Measurements from ENCODE around the gene NBAS. TPM values are rescaled to one million over a fixed set of nuclear protein-coding genes. Genes with fewer than 3 reads are reported as not detected.

NBAS gene
- total and polyA plus RNA-seq, 2 of the 13 experiments (the other 11 are each of a cell fraction or from before 2014, with no cell fraction given): 33.6 to 58.7 TPM

GRCh38 chr2:15561574-15562344, 625 bp upstream of the NBAS start (continued):
- TF ChIP-seq SNAPC4 (CRISPR knock-in tag; IDR thresholded peaks at IDR 0.05): no peak
- no peak for TF ChIP-seq AFF4 (CRISPR knock-in tag; IDR thresholded peaks at IDR 0.05)
- TF ChIP-seq ZNF547 (CRISPR knock-in tag; IDR thresholded peaks at IDR 0.05): no peak
- TF ChIP-seq ZNF101 (CRISPR knock-in tag; IDR thresholded peaks at IDR 0.05; ENCODE audit: borderline replicate concordance, low read depth): no peak
- no peak for TF ChIP-seq DR1 (CRISPR knock-in tag; IDR thresholded peaks at IDR 0.05)
- TF ChIP-seq HNRNPUL1 (IDR thresholded peaks at IDR 0.05; ENCODE audit: low read depth, low read length): no peak
- TF ChIP-seq LCORL (IDR thresholded peaks at IDR 0.05): no peak
- TF ChIP-seq LCORL (CRISPR knock-in tag; IDR thresholded peaks at IDR 0.05): peak; percentile 17; the same call in 1 of the 2 replicates
- no peak for TF ChIP-seq CENPX (CRISPR knock-in tag; IDR thresholded peaks at IDR 0.05)
- TF ChIP-seq ZNF331 (CRISPR knock-in tag; IDR thresholded peaks at IDR 0.05): no peak
- TF ChIP-seq ZSCAN22 (CRISPR knock-in tag; IDR thresholded peaks at IDR 0.05): no peak
- no peak for TF ChIP-seq ZKSCAN1 (IDR thresholded peaks at IDR 0.05; ENCODE audit: low read length)
- 0 out of 2 replicates have a peak, but pooled peaks have one; percentile 27 for TF ChIP-seq ZFP82 (CRISPR knock-in tag; IDR thresholded peaks at IDR 0.05; ENCODE audit: borderline replicate concordance)
- TF ChIP-seq ZSCAN25 (CRISPR knock-in tag; IDR thresholded peaks at IDR 0.05): 0 out of 2 replicates have a peak, but pooled peaks have one; percentile 4
- 0 out of 2 replicates have a peak, but pooled peaks have one; percentile 29 for TF ChIP-seq ZNF589 (CRISPR knock-in tag; conservative IDR thresholded peaks at IDR 0.05)
- TF ChIP-seq, protein P1, sequence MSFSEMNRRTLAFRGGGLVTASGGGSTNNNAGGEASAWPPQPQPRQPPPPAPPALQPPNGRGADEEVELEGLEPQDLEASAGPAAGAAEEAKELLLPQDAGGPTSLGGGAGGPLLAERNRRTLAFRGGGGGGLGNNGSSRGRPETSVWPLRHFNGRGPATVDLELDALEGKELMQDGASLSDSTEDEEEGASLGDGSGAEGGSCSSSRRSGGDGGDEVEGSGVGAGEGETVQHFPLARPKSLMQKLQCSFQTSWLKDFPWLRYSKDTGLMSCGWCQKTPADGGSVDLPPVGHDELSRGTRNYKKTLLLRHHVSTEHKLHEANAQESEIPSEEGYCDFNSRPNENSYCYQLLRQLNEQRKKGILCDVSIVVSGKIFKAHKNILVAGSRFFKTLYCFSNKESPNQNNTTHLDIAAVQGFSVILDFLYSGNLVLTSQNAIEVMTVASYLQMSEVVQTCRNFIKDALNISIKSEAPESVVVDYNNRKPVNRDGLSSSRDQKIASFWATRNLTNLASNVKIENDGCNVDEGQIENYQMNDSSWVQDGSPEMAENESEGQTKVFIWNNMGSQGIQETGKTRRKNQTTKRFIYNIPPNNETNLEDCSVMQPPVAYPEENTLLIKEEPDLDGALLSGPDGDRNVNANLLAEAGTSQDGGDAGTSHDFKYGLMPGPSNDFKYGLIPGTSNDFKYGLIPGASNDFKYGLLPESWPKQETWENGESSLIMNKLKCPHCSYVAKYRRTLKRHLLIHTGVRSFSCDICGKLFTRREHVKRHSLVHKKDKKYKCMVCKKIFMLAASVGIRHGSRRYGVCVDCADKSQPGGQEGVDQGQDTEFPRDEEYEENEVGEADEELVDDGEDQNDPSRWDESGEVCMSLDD (CRISPR knock-in tag; IDR thresholded peaks at IDR 0.05; ENCODE audit: borderline replicate concordance): no peak
- no peak for TF ChIP-seq KMT2A (CRISPR knock-in tag; IDR thresholded peaks at IDR 0.05)
- peak; percentile 9; the same call in 1 of the 2 replicates for TF ChIP-seq CREM (IDR thresholded peaks at IDR 0.05)
- TF ChIP-seq CREM (CRISPR knock-in tag; IDR thresholded peaks at IDR 0.05): no peak

Measured in HepG2 (cell line).